ENCODE results near the gene NR3C1.

The NR3C1 gene

DNA sequence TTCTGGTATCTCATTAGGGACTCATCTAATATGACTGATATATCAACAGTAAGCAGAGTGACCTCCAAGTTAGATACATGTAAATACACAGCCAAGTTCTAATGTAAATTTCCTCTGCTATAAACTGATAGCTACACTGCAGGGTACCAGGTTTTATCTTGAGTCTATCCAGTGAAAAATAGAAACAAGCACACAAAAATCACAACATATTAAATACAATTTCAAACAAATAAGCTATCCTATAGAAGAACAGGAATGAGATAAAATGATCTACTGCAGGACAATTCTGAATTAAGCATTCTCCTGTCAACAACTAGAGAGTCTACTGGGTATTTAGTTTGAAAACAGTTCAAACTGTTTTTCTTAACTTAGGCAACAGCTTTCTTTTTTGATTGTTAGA lies 42.7 kb downstream of the NR3C1 start:
- Histone ChIP-seq H3K9me3 (ENCODE audit: insufficient read depth, low read depth, low read length) (no peaks in the 10 kb centered on the region), H4K20me1 (ENCODE audit: insufficient read depth, low read length, poor library complexity, severe bottlenecking) (peaks cover 9% of the 10 kb centered on the region), H3F3A (ENCODE audit: low read depth) (no peaks in the 10 kb centered on the region), H3K79me2 (ENCODE audit: insufficient read depth, low read length) (peaks cover 86% of the 10 kb centered on the region), H3K4me2 (ENCODE audit: low read depth, low read length, poor library complexity, severe bottlenecking) (peak overlapping the region; percentile 18), H3K9ac (ENCODE audit: low read depth, low read length, poor library complexity, severe bottlenecking) (no peak overlapping the region), H3K27me3 (ENCODE audit: insufficient read depth, low read length, poor library complexity, severe bottlenecking) (no peaks in the 10 kb centered on the region), H2AFZ (ENCODE audit: low read length) (no peak overlapping the region), H3K4me1 (ENCODE audit: insufficient read depth, low read length, poor library complexity, severe bottlenecking) (peaks cover 13% of the 10 kb centered on the region), H3K4me3 (ENCODE audit: low read length, poor library complexity, severe bottlenecking) (no peak overlapping the region), H3K9me2 (replicated peaks; ENCODE audit: low read depth, low read length) (no peaks in the 10 kb centered on the region), H3K36me3 (ENCODE audit: insufficient read depth, low read length) (no peaks in the 10 kb centered on the region)
- TF ChIP-seq, protein P1, sequence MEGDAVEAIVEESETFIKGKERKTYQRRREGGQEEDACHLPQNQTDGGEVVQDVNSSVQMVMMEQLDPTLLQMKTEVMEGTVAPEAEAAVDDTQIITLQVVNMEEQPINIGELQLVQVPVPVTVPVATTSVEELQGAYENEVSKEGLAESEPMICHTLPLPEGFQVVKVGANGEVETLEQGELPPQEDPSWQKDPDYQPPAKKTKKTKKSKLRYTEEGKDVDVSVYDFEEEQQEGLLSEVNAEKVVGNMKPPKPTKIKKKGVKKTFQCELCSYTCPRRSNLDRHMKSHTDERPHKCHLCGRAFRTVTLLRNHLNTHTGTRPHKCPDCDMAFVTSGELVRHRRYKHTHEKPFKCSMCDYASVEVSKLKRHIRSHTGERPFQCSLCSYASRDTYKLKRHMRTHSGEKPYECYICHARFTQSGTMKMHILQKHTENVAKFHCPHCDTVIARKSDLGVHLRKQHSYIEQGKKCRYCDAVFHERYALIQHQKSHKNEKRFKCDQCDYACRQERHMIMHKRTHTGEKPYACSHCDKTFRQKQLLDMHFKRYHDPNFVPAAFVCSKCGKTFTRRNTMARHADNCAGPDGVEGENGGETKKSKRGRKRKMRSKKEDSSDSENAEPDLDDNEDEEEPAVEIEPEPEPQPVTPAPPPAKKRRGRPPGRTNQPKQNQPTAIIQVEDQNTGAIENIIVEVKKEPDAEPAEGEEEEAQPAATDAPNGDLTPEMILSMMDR (conservative IDR thresholded peaks at IDR 0.05; ENCODE audit: low read length): no peak
- TF ChIP-seq EZH2phosphoT487 (IDR thresholded peaks at IDR 0.05; ENCODE audit: borderline replicate concordance): no peak

DNA sequence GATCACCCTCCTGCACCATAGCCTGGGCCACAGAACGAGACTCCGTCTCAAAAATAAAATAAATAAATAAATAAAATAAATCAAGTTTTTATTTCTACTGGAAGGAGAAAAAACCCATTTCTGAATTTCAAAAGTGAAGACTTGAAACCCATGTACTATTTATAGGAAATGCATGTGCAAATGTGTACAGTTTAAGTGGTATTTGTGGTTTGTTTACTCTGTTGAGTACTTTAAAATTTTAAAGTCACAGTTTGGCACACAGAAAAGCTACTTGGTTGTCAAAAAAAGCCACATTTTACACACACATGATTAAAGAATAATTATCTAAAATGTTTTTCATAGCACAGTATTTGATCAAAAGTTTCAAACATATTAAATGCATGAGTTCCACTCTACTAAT lies 43.6 kb downstream of the NR3C1 start:
- no peak for TF ChIP-seq EZH2phosphoT487 (IDR thresholded peaks at IDR 0.05; ENCODE audit: borderline replicate concordance)
- TF ChIP-seq, protein P1 (conservative IDR thresholded peaks at IDR 0.05; ENCODE audit: low read length): no peak
- H3F3A ChIP-seq (ENCODE audit: low read depth): no peaks in the 10 kb centered on the region
- H2AFZ ChIP-seq (ENCODE audit: low read length): no peak overlapping the region
- no peaks in the 10 kb centered on the region for H3K9me2 ChIP-seq (replicated peaks; ENCODE audit: low read depth, low read length)
- no peak overlapping the region for H3K4me3 ChIP-seq (ENCODE audit: low read length, poor library complexity, severe bottlenecking)
- no peak overlapping the region for H3K4me2 ChIP-seq (ENCODE audit: low read depth, low read length, poor library complexity, severe bottlenecking)
- H3K27me3 ChIP-seq (ENCODE audit: insufficient read depth, low read length, poor library complexity, severe bottlenecking): no peaks in the 10 kb centered on the region
- H3K9me3 ChIP-seq (ENCODE audit: insufficient read depth, low read depth, low read length): no peaks in the 10 kb centered on the region
- H3K79me2 ChIP-seq (ENCODE audit: insufficient read depth, low read length): peaks cover 84% of the 10 kb centered on the region
- H4K20me1 ChIP-seq (ENCODE audit: insufficient read depth, low read length, poor library complexity, severe bottlenecking): peaks cover 9% of the 10 kb centered on the region
- H3K9ac ChIP-seq (ENCODE audit: low read depth, low read length, poor library complexity, severe bottlenecking): no peak overlapping the region
- no peaks in the 10 kb centered on the region for H3K36me3 ChIP-seq (ENCODE audit: insufficient read depth, low read length)
- peaks cover 17% of the 10 kb centered on the region for H3K4me1 ChIP-seq (ENCODE audit: insufficient read depth, low read length, poor library complexity, severe bottlenecking)

DNA sequence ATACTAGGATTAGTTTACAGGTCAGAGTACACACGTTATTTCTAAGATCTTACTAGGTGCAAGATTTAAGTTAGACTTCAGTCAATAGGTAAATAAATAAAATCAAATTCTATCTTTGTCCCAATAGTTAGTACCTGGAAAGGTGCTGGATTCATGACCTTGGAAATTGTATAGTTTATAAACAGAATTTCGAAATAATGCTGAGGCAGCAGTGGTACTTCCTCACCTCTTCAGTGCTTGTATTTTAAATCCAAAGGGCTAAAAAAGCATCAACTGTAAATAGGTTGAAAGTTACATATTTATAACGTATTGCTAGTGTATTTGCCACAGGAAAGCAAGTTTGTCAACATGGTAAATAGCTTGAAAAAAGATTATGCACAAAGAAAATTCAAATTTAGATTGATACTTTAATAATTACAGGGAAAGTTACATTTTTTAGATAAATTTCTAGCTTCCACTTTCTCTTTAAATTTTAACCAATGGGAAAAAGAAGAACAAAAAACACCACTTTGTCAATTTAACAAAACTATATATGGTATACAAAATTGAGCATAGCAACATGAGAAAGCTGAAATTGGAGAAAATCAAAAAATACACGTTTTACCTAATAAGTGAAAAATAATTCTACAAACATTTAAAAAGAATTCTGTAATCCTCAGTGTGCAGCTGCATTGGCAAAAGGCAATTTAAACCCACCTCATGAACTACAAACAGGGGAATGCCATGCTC lies 46.5 kb downstream of the NR3C1 start:
- TF ChIP-seq, protein P1 (conservative IDR thresholded peaks at IDR 0.05; ENCODE audit: low read length): no peak
- no peak for TF ChIP-seq EZH2phosphoT487 (IDR thresholded peaks at IDR 0.05; ENCODE audit: borderline replicate concordance)
- Histone ChIP-seq H4K20me1 (ENCODE audit: insufficient read depth, low read length, poor library complexity, severe bottlenecking) (peaks cover 9% of the 10 kb centered on the region), H3K9ac (ENCODE audit: low read depth, low read length, poor library complexity, severe bottlenecking) (no peak overlapping the region), H3K27me3 (ENCODE audit: insufficient read depth, low read length, poor library complexity, severe bottlenecking) (no peaks in the 10 kb centered on the region), H3K79me2 (ENCODE audit: insufficient read depth, low read length) (peaks cover 76% of the 10 kb centered on the region), H3K4me2 (ENCODE audit: low read depth, low read length, poor library complexity, severe bottlenecking) (no peak overlapping the region), H3K4me1 (ENCODE audit: insufficient read depth, low read length, poor library complexity, severe bottlenecking) (peaks cover 22% of the 10 kb centered on the region), H2AFZ (ENCODE audit: low read length) (no peak overlapping the region), H3K9me3 (ENCODE audit: insufficient read depth, low read depth, low read length) (no peaks in the 10 kb centered on the region), H3F3A (ENCODE audit: low read depth) (no peaks in the 10 kb centered on the region), H3K36me3 (ENCODE audit: insufficient read depth, low read length) (0 out of 2 replicates have a peak, but pooled peaks cover 5% of the 10 kb centered on the region), H3K9me2 (replicated peaks; ENCODE audit: low read depth, low read length) (no peaks in the 10 kb centered on the region), H3K4me3 (ENCODE audit: low read length, poor library complexity, severe bottlenecking) (no peak overlapping the region)

All from Loucy (cell line).